ENCODE results near the gene RTN1.

RTN1 gene

GRCh38 chr14:59705866-59706265 is 164.7 kb downstream of the RTN1 start:
- Histone ChIP-seq H3K27ac (no peak overlapping the region), H3K36me3 (no peaks in the 10 kb centered on the region), H3K4me3 (ENCODE audit: low read depth, low read length) (no peak overlapping the region), H3K27me3 (ENCODE audit: insufficient read depth, low read depth, severe bottlenecking) (no peaks in the 10 kb centered on the region), H3K9me3 (ENCODE audit: severe bottlenecking) (peaks cover 3% of the 10 kb centered on the region)
- no peak for DNase-seq
- no peak for TF ChIP-seq CTCF (IDR thresholded peaks at IDR 0.05; ENCODE audit: low read depth, low read length)

GRCh38 chr14:59705245-59705644 is 165.3 kb downstream of the RTN1 start:
- no peak for DNase-seq
- TF ChIP-seq CTCF (IDR thresholded peaks at IDR 0.05; ENCODE audit: low read depth, low read length), result no peak
- Histone ChIP-seq H3K4me3 (ENCODE audit: low read depth, low read length) (no peak overlapping the region), H3K27me3 (ENCODE audit: insufficient read depth, low read depth, severe bottlenecking) (no peaks in the 10 kb centered on the region), H3K27ac (no peak overlapping the region), H3K9me3 (ENCODE audit: severe bottlenecking) (peaks cover 3% of the 10 kb centered on the region), H3K36me3 (no peaks in the 10 kb centered on the region)

GRCh38 chr14:59704054-59704645 is 166.4 kb downstream of the RTN1 start:
- H3K4me3 ChIP-seq (ENCODE audit: low read depth, low read length), result no peak overlapping the region
- H3K36me3 ChIP-seq, result no peaks in the 10 kb centered on the region
- no peaks in the 10 kb centered on the region for H3K27me3 ChIP-seq (ENCODE audit: insufficient read depth, low read depth, severe bottlenecking)
- no peak for TF ChIP-seq CTCF (IDR thresholded peaks at IDR 0.05; ENCODE audit: low read depth, low read length)
- peaks cover 3% of the 10 kb centered on the region for H3K9me3 ChIP-seq (ENCODE audit: severe bottlenecking)
- DNase-seq, result no peak
- H3K27ac ChIP-seq, result no peak overlapping the region

GRCh38 chr14:59699442-59699841 is 171.1 kb downstream of the RTN1 start:
- Histone ChIP-seq H3K36me3 (no peaks in the 10 kb centered on the region), H3K27me3 (ENCODE audit: insufficient read depth, low read depth, severe bottlenecking) (no peaks in the 10 kb centered on the region), H3K9me3 (ENCODE audit: severe bottlenecking) (peaks cover 3% of the 10 kb centered on the region), H3K27ac (no peak overlapping the region), H3K4me3 (ENCODE audit: low read depth, low read length) (no peak overlapping the region)
- no peak for DNase-seq
- TF ChIP-seq CTCF (IDR thresholded peaks at IDR 0.05; ENCODE audit: low read depth, low read length), result no peak

- H3K27me3 ChIP-seq (ENCODE audit: insufficient read depth, low read depth, severe bottlenecking), result no peaks in the 10 kb centered on the region
- no peak overlapping the region for H3K27ac ChIP-seq
- H3K9me3 ChIP-seq (ENCODE audit: severe bottlenecking), result peaks cover 3% of the 10 kb centered on the region
- no peaks in the 10 kb centered on the region for H3K36me3 ChIP-seq
- TF ChIP-seq CTCF (IDR thresholded peaks at IDR 0.05; ENCODE audit: low read depth, low read length), result no peak
- no peak overlapping the region for H3K4me3 ChIP-seq (ENCODE audit: low read depth, low read length)
- DNase-seq, result no peak
Observed at GRCh38 chr14:59698793-59699192, 171.8 kb downstream of the RTN1 start.

- H3K27ac ChIP-seq, result no peak overlapping the region
- TF ChIP-seq CTCF (IDR thresholded peaks at IDR 0.05; ENCODE audit: low read depth, low read length), result no peak
- DNase-seq, result no peak
- no peaks in the 10 kb centered on the region for H3K27me3 ChIP-seq (ENCODE audit: insufficient read depth, low read depth, severe bottlenecking)
- no peaks in the 10 kb centered on the region for H3K9me3 ChIP-seq (ENCODE audit: severe bottlenecking)
- H3K4me3 ChIP-seq (ENCODE audit: low read depth, low read length), result no peak overlapping the region
- no peaks in the 10 kb centered on the region for H3K36me3 ChIP-seq
Observed at GRCh38 chr14:59695198-59695597, 175.4 kb downstream of the RTN1 start.
